ENCODE measurements around the gene DNMT1. TPM values are rescaled to one million over a fixed set of nuclear protein-coding genes. Genes with fewer than 3 reads are reported as not detected.

Gene DNMT1
- total RNA-seq, 2 donors from 2014 or later: 17.9 to 36.6 TPM

- H3K36me3 ChIP-seq (replicated peaks in 1 of 2; ENCODE audit: insufficient read depth in 1 of 2, low read depth in 2 of 2): peaks cover 0 to 12% of the 10 kb centered on the region in 2 donors
- DNase-seq: no peak
- no peaks in the 10 kb centered on the region for H3K9me3 ChIP-seq
- ATAC-seq: no peak
- H3K27me3 ChIP-seq: no peaks in the 10 kb centered on the region
- WGBS, 2 donors: 85 to 87% methylated on average over 4 to 5 of the region's 5 CpGs
- no peak for TF ChIP-seq CTCF (IDR thresholded peaks at IDR 0.05)
- no peak for TF ChIP-seq POLR2A (IDR thresholded peaks at IDR 0.05)
- H3K27ac ChIP-seq: no peak overlapping the region
- H3K4me3 ChIP-seq: no peak overlapping the region
- intact Hi-C loops (cut with DNase I): no loop called here
- H3K4me1 ChIP-seq: no peaks in the 10 kb centered on the region
Measured at GRCh38 chr19:10166046-10166445, 28.7 kb downstream of the DNMT1 start.

GRCh38 chr19:10163536-10163935, 31.2 kb downstream of the DNMT1 start:
- no peak overlapping the region for H3K4me3 ChIP-seq
- no peaks in the 10 kb centered on the region for H3K9me3 ChIP-seq
- TF ChIP-seq POLR2A (IDR thresholded peaks at IDR 0.05) (no peak), CTCF (IDR thresholded peaks at IDR 0.05) (no peak)
- no peaks in the 10 kb centered on the region for H3K27me3 ChIP-seq
- no peak overlapping the region for H3K27ac ChIP-seq
- no peaks in the 10 kb centered on the region for H3K4me1 ChIP-seq
- intact Hi-C loops (cut with DNase I): no loop called here
- H3K36me3 ChIP-seq (replicated peaks in 1 of 2; ENCODE audit: insufficient read depth in 1 of 2, low read depth in 2 of 2): peaks cover 9 to 24% of the 10 kb centered on the region in 2 donors
- no peak for DNase-seq
- ATAC-seq: no peak
- 94 to 96% methylated on average over 3 of the region's 3 CpGs for whole genome bisulfite sequencing, 2 donors

- H3K27ac ChIP-seq: no peak overlapping the region
- no peaks in the 10 kb centered on the region for H3K9me3 ChIP-seq
- WGBS, 2 donors: 89% methylated on average over 15 to 16 of the region's 16 CpGs
- no peaks in the 10 kb centered on the region for H3K27me3 ChIP-seq
- TF ChIP-seq POLR2A (IDR thresholded peaks at IDR 0.05) (no peak), CTCF (IDR thresholded peaks at IDR 0.05) (no peak)
- peaks cover 9 to 25% of the 10 kb centered on the region in 2 donors for H3K36me3 ChIP-seq (replicated peaks in 1 of 2; ENCODE audit: insufficient read depth in 1 of 2, low read depth in 2 of 2)
- ATAC-seq (no peak), DNase-seq (no peak)
- intact Hi-C loops (cut with DNase I): no loop called here
- no peaks in the 10 kb centered on the region for H3K4me1 ChIP-seq
- H3K4me3 ChIP-seq: no peak overlapping the region
Measured at GRCh38 chr19:10159610-10160009, 35.1 kb downstream of the DNMT1 start.

GRCh38 chr19:10158485-10158884, 36.3 kb downstream of the DNMT1 start:
- no peak overlapping the region for H3K4me3 ChIP-seq
- TF ChIP-seq CTCF (IDR thresholded peaks at IDR 0.05) (no peak), POLR2A (IDR thresholded peaks at IDR 0.05) (no peak)
- H3K27me3 ChIP-seq: no peaks in the 10 kb centered on the region
- intact Hi-C loops (cut with DNase I): no loop called here
- H3K9me3 ChIP-seq: no peaks in the 10 kb centered on the region
- ATAC-seq (no peak), DNase-seq (no peak)
- H3K4me1 ChIP-seq: no peaks in the 10 kb centered on the region
- 89 to 97% methylated on average over 3 to 10 of the region's 11 CpGs for WGBS, 2 donors
- H3K27ac ChIP-seq: no peak overlapping the region
- H3K36me3 ChIP-seq (replicated peaks in 1 of 2; ENCODE audit: insufficient read depth in 1 of 2, low read depth in 2 of 2): peaks cover 9 to 28% of the 10 kb centered on the region in 2 donors

- Histone ChIP-seq H3K27ac (no peak overlapping the region), H3K27me3 (no peaks in the 10 kb centered on the region), H3K9me3 (no peaks in the 10 kb centered on the region), H3K4me3 (no peak overlapping the region), H3K4me1 (no peaks in the 10 kb centered on the region), H3K36me3 (replicated peaks in 1 of 2; ENCODE audit: insufficient read depth in 1 of 2, low read depth in 2 of 2) (peaks cover 9 to 28% of the 10 kb centered on the region in 2 donors)
- TF ChIP-seq CTCF (IDR thresholded peaks at IDR 0.05): no peak
- TF ChIP-seq POLR2A (IDR thresholded peaks at IDR 0.05): no peak
- WGBS, 2 donors: 89 to 97% methylated on average over 6 to 8 of the region's 8 CpGs
- DNase-seq: no peak
- intact Hi-C loops (cut with DNase I): no loop called here
- ATAC-seq: no peak
Measured at GRCh38 chr19:10158071-10158470, 36.7 kb downstream of the DNMT1 start.

All from body of pancreas (tissue), 4 donors.